Stimulated activated CD8-positive, alpha-beta memory T cell treated with anti-CD3 and anti-CD28 coated beads, Interleukin-7, amount 100 ng/mL, for 48 hours (primary cell): ENCODE measurements around the gene GATA2.
A peak's percentile ranks its signal among the peaks of the same experiment; 100 is the strongest.

Experiments used
- DNase-seq, 2 donors: peaks; one replicate each; pipeline ENCODE4 v3.0.0-alpha.2; 2020; ENCODE audit warnings: low read depth in 1 of 2; ENCODE audit errors: extremely low read depth in 1 of 2

Gene GATA2

GRCh38 chr3:128503164-128503651 is 10.2 kb upstream of the GATA2 start:
- no peak for DNase-seq

- no peak for DNase-seq
Observed at GRCh38 chr3:128502712-128503111, 9.7 kb upstream of the GATA2 start.

GRCh38 chr3:128501431-128501830 is 8.4 kb upstream of the GATA2 start:
- no peak for DNase-seq

DNA sequence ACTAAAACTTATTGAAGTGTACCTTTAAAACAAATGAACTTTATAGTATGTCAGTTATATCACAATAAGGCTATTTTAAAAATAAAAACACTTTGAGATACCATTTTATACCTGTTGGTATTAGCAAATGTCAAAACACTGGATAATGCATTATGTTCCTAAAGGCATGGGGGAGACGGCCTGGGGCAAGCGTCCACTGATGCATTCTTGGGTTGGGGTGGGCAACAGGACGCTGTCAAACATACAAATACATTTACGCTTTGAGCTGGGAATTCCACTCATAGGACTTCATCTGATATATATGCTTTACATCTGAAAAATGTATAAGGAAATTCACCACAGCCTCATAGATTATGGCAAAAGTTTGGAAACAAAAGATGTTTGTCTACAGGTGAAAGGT is 7.6 kb upstream of the GATA2 start:
- DNase-seq: no peak

DNA sequence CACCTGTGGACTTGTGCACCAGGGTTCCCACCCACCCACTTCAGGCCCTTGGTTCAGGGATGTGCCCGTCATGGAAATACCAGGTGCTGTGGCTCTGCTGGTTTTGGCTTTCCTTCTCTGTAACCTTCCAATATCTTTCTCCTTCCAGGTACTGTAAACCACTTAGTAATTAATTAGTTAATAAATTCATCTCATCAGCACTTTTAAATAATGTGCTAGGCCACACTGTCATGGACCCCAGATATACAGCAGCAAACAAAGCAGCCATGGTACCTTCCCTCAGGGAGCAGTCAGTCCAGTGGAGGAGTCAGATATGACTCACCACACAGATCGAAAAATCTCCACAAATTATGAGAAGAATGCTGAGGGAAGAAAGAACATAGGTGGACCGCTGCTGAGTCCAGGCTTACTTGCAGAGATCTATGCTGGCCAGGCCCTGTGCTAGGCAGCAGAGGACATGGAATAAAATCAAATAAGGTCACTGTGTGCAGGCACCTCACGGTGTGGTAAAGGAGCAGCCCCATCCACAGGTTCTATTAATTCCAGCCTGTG is 6.8 kb upstream of the GATA2 start:
- no peak for DNase-seq

DNA sequence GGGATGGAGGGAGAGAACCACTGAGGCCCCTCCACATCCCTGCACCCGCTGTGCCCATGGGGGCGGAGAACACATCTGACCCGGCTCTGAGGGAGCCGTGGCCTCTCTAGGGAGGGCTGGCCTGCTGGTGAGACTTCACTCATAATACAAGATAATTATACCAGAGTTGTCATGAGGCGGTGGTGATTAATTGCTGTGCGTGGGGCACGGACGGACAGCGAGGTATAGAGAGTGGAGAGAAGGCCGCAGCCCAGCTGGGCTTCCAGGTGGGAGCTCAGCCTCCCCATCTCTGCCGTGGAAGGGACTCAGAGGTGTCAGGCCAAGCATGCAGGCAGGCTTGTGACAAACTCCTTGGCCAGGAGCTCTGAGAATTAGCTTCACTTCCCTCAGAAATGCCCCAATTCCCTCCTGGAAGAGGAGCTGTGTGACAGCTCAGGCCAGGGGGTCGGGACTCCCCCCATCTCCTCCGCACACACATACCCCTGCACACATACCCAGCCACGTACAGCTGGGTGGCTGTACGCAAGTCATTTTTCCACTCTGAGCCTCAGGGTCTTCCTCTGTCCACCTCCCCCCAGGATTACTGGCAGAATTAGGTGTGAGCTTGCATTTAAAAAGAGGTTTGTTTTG is 6.0 kb upstream of the GATA2 start:
- no peak for DNase-seq

- no peak for DNase-seq
Observed at GRCh38 chr3:128498127-128498626, 5.2 kb upstream of the GATA2 start.

- DNase-seq: peak; percentile 34 to 40
Observed at GRCh38 chr3:128497305-128498126, 4.5 kb upstream of the GATA2 start.

DNA sequence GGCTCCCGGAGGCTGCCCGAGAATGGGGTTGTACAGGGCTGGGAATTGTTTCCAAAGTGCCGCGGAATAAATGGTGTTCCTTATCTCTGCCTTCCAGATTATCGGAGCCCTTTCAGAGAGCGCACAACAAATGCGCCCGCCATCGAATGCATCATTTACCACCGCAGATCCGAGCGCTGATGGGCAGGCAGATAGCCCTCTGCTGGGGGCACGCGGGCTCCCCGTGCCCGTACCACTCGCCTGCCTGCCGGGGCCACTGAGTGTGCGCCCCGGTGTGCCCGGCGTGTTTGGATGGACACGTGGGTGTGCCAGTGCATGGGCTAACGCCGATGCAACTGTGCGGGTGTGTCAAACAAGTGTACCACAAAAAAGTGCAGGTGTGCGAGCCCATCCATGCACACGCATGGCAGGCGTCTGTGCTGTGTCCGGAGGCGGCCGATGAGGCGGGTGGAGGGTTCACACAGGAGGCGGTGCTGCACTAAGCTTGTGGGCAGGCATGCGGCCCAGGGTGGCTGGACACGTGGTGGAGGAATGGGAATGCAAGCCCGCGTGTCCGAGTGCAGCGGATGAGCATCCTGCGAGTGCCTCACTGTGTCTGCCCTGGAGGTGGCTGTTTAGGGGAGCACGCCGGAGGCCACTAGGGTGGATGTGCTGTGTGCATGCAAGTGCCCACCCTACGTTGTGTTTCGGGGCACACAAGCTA is 3.8 kb upstream of the GATA2 start:
- DNase-seq: no peak

GRCh38 chr3:128496019-128496601 is 3.1 kb upstream of the GATA2 start:
- DNase-seq: no peak

DNA sequence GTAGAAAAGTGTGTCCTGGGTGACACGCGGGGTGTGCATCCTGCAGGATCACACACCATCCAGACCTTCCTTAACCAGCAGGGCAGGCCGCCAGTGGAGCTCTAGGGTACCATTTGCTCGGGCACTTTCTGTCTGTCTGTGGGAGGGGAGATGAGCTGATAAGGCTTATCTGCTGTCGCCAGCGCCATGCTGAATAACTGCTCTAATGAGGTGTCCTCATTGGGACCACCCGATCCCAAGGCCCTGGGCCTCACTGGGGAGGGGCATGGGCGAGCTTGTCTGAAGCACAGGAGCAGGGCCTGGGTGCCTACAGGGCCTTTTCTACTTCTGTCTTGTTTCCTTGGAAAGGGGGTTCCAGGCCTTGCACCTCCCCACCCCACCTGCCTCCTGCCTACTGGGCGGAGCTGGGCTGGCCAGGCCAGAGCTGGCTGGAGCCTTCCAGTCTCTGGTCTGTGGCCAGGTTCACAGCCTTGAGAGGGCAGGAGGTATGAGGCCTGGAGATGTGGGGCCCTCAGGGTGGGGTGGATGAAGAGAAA is 2.5 kb upstream of the GATA2 start:
- no peak for DNase-seq

DNA sequence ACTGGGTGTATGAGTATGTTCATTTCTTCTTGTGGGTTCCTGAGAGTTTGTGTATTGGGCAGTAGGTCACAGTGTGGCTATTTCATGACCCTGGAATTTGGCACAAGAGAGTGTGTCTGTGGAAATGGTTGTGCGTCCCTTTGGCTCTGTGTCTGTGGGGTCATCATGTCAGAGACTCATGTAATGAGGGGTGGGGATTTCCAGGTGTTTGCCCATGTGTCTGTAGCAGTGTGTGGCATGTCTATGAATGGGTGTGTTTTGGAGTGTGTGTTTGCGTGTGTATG is 1.3 kb upstream of the GATA2 start:
- no peak for DNase-seq

DNA sequence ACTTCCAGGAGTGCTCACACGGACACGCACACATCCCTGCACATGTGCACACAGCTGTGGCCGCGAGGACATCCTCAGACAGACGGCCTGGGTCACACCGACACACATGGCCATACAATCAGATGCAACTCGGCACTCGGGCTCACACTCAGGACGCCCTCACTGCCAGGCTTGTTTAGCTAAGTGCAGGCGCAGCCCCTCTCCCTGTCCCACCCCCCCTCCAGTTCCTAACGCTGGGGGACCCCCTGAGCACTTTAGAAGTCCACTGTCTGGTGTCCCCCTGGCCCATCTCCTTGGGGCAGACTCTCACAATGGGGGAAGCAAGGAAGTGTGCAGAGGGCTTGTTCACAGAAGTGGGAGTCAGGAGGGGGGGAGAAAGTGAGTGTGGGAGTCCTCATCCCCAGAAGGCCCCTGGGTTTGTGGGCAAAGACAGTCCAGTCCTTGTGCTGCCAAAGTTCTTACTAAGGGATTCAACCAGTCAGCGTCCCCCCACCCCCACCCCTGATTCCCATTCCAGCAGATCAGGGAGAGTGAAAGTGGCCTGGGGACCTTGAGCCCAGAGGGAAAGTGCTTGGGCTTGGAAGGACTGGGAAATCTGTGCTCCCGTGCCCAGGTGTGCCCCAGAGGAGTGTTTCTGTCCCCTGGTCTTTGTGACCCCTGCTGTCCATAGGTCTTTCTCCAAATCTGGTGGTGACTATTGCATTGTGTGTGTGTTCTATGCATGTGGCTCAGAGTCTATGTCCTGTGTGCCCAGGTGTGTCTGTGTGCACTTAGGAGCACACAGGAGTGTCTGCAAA is 767 bp upstream of the GATA2 start:
- DNase-seq: no peak

DNA sequence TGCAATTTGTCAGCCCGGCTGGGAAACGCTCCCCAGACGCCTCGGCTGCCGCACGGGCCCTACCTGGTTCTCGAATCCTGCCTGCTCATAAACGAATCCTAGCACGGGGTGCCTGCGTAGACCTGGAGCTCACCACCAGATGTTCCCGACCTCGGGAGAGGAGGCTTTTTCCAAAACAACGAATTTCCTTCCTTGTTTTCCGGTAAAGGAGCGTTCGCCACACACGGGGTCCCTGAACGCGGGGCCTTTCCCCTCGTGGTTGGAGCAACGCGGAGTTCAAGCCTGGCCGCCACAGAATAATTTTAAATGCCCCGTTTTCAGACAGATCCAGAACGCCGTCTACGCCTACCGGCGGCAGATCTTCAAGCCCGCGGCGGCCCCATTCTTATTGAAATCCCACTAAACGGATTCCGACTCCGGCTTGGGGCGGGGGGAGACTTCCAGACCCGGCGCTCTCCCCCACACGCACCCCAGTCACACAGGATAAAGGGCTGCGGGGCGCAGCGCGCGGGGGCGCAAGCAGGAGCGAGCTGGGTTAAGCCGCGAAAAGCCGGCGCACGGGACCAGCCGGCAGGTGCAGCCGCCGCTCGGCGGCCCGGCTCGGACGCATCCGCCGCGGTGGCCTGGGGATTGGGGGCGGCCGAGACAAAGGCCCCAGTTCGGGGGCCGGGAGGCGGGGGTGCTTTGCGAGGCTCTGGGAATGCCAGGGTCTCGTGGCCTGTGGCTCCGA is 895 bp downstream of the GATA2 start:
- DNase-seq: no peak

- no peak for DNase-seq
Observed at GRCh38 chr3:128491691-128491940, 1.4 kb downstream of the GATA2 start.

- no peak for DNase-seq
Observed at GRCh38 chr3:128490915-128491690, 1.9 kb downstream of the GATA2 start.

DNA sequence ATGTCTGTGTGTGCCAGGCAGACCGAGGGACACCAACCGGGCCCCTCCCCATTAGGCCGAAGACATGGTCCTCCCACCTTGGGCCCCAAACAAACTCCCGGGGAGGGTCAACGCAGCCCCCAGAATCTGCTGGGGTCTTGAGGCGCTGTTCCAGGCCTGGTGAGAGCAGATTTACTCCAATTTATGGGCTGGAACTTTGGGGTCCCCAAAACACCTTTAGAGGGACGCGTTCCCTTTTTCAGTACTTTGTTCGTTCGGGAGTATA is 2.4 kb downstream of the GATA2 start:
- no peak for DNase-seq

DNA sequence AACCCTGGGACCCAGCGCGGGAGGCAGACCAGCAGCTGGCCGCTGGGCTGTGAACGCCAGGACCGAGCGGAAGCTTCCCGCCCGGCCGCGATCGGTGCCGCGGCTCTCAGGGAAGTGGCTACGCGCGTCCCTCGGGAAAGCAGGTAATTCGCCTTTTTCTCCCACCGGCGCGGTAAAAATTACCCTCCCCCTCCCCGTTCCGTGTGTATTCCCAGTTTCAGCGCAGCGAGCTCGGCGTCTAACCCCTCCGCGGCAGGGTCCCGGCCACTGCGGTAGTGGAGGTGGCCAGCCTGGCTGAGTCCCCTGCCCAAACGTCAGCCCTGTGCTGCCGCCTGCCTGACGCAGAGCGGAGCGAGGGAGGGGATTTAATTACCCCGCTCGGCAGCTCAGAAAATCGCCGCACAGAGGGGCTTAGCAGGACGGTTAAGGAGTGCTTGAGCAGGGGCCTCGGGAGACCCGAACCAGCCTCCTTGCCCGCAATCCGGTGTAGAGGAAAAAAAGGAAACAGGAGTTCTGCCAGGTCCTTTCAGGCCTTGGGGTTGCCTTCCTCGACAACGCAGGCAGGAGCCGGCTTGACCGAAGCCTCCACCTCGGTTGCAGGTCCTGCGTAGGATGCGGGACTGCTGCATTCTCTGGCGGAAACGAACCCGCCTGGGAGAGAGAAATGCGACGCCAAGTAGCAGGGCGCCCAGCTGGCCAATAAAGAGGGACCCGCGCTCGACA is 2.9 kb downstream of the GATA2 start:
- no peak for DNase-seq

DNA sequence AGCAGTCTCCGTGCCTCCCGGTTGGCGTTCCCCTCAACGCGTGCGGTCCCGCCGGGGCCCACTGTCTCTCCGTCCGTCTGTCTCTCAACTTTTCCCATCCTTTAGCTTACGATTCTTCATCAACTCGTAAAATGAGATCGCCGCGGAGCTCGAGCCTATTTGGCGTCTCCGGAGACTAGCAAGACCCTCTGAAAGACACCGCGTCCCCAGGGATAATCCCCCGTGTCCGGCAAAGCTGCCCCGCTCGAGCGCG is 3.4 kb downstream of the GATA2 start:
- DNase-seq: no peak
